HG03045 (cell line): ENCODE measurements around the gene CTDNEP1.

Experiments
- ATAC-seq: cut with Tn5 transposase; IDR thresholded peaks from one replicate; pipeline ENCODE4 v1.9.1; 2021; ENCODE audit warnings: mild to moderate bottlenecking, moderate library complexity; ENCODE audit not compliant: unreplicated experiment

The CTDNEP1 gene

GRCh38 chr17:7280519-7281073 is 29.1 kb upstream of the CTDNEP1 start:
- peak; percentile 56 for ATAC-seq

GRCh38 chr17:7279448-7279847 is 27.9 kb upstream of the CTDNEP1 start:
- ATAC-seq: no peak

GRCh38 chr17:7266784-7267183 is 15.2 kb upstream of the CTDNEP1 start:
- ATAC-seq: no peak

- no peak for ATAC-seq
Measured at GRCh38 chr17:7263801-7264078, 12.2 kb upstream of the CTDNEP1 start.

GRCh38 chr17:7262935-7263800 is 11.6 kb upstream of the CTDNEP1 start:
- ATAC-seq: no peak

GRCh38 chr17:7262192-7262934 is 10.8 kb upstream of the CTDNEP1 start, which contains the start of gene CLDN7:
Gene CLDN7, minus strand, starts transcription at chr17:7262478. Its CDS starts 435 bp downstream, at chr17:7262043.
- no peak for ATAC-seq

- ATAC-seq: no peak
Measured at GRCh38 chr17:7261379-7262191, 10.1 kb upstream of the CTDNEP1 start.

- no peak for ATAC-seq
Measured at GRCh38 chr17:7260651-7261378, 9.3 kb upstream of the CTDNEP1 start.

GRCh38 chr17:7260151-7260550 is 8.6 kb upstream of the CTDNEP1 start:
- ATAC-seq: no peak

GRCh38 chr17:7259555-7259889 is 8.0 kb upstream of the CTDNEP1 start:
- no peak for ATAC-seq

- no peak for ATAC-seq
Measured at GRCh38 chr17:7258731-7259554, 7.4 kb upstream of the CTDNEP1 start.

- no peak for ATAC-seq
Measured at GRCh38 chr17:7256766-7257456, 5.4 kb upstream of the CTDNEP1 start.

GRCh38 chr17:7254511-7254910 is 3.0 kb upstream of the CTDNEP1 start:
- no peak for ATAC-seq

- ATAC-seq: no peak
Measured at GRCh38 chr17:7253082-7253481, 1.5 kb upstream of the CTDNEP1 start.

- peak; percentile 52 for ATAC-seq
Measured at GRCh38 chr17:7252176-7253043, 876 bp upstream of the CTDNEP1 start, which contains the start of gene ELP5. Gene ELP5, plus strand, starts transcription at chr17:7252215. Its CDS starts 336 bp downstream, at chr17:7252551.

GRCh38 chr17:7250695-7251627 is 573 bp downstream of the CTDNEP1 start:
- ATAC-seq: peak; percentile 6

GRCh38 chr17:7249830-7250229 is 1.7 kb downstream of the CTDNEP1 start:
- ATAC-seq: no peak
